Cardiac atrium fibroblast (primary cell): ENCODE results near the gene ZNRF3. TPM values are rescaled to one million over a fixed set of nuclear protein-coding genes. Genes with fewer than 3 reads are reported as not detected.

Experiments
- total RNA-seq: library from RNA; depleted of rRNA; stranded (reverse); fragments of >200 nt; gene quantifications from 2 replicates; pipeline ENCODE4 v1.2.3, GENCODE V29; 2015

ZNRF3 gene
- total RNA-seq: 2.3 and 5.2 TPM in 2 replicates

DNA sequence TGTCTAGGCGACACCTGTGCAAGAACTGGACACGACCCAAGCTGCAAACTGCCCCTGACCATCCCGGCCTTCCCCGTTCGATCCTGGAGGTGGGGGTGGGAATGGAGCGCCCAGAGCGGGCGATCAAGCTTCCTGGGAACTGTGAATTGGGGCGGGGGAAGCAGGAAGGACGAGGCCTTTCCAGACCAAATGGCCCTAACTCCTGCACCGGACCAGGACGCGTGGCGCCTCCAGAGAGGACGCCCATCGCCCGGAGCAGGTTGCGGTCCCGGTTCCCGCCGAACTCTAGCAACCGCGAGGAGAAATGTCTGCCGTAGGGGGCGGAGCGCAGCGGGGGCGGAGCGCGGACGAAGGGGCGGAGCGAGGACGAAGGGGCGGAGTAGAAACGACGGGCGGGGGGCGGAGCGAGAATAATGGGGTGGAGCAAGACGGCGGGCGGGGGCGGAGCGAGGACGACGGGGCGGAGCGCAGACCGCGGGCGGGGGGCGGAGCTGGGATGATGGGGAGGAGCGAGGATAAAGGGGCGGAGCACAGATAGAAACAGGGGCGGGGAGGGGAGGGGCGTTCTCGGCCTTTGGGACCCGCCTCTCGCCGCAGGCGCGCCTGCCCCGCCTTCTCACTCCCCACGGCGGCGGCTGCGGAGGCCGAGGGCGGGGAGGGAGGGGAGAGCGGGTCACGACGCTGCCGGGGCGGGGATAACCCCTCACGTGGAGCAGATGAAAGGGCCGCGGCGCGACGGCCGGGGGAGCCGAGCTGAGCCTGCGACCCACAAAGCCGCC lies at the start of gene ZNRF3:
ZNRF3 (plus strand) TSS at position 695 of the 779 bp plus-strand sequence. CDS start 195 bp downstream, outside the sequence.

DNA sequence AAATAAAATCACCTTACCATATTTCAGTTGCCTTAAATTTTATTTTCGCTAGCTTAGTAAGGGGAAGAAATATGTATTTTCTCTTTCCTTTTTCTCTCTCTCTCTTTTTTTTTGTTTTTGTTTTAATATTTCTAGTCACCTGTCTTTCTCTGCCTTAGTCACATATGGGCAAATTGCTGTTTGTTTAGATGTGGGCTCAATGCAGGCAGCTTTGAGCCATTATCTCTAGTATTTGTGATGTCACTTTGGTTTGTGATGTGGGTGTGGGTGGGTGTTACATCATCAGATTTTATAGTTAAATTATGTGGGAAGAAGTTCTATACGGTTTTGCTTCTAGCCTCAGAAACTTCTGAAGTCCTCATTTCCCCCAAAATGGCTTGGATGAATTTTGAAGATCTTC lies 178.4 kb downstream of the ZNRF3 start, which contains the start of gene C22orf31:
C22orf31 (minus strand) TSS at position 59 of the 400 bp plus-strand sequence; CDS start at position 20, 39 bp downstream.

GRCh38 chr22:29072979-29073617 lies 189.7 kb downstream of the ZNRF3 start, which contains the start of gene KREMEN1:
KREMEN1 (plus strand) TSS chr22:29073035; CDS start chr22:29073131, 96 bp downstream.

Other genes with a start within 250 kb of the ZNRF3 start
- 13.0 and 22.7 TPM in 2 replicates for gene TTC28, start 203.7 kb upstream of the ZNRF3 start, total RNA-seq
- 18.3 and 22.7 TPM in 2 replicates for gene CHEK2, start 141.8 kb upstream of the ZNRF3 start, total RNA-seq
- 23.3 and 30.5 TPM in 2 replicates for gene HSCB, start 141.5 kb upstream of the ZNRF3 start, total RNA-seq
- 13.0 and 14.4 TPM in 2 replicates for gene CCDC117, start 110.9 kb upstream of the ZNRF3 start, total RNA-seq
- 207 and 244 TPM in 2 replicates for gene XBP1, start 83.0 kb upstream of the ZNRF3 start, total RNA-seq
- not detected in 2 replicates for gene C22orf31, start 178.3 kb downstream of the ZNRF3 start, total RNA-seq
- 6.9 and 9.4 TPM in 2 replicates for gene KREMEN1, start 189.5 kb downstream of the ZNRF3 start, total RNA-seq